HG03103 (cell line): ENCODE data around the gene CCDC180.
"Not testable (repeated sequence)": the region's sequence is repeated elsewhere in the genome, so short reads cannot be mapped to it uniquely, and the experiment has no call there.

Source experiments
- ATAC-seq: cut with Tn5 transposase; IDR thresholded peaks from one replicate; pipeline ENCODE4 v1.9.1; 2021; ENCODE audit warnings: low read depth; ENCODE audit not compliant: unreplicated experiment

Gene CCDC180

DNA sequence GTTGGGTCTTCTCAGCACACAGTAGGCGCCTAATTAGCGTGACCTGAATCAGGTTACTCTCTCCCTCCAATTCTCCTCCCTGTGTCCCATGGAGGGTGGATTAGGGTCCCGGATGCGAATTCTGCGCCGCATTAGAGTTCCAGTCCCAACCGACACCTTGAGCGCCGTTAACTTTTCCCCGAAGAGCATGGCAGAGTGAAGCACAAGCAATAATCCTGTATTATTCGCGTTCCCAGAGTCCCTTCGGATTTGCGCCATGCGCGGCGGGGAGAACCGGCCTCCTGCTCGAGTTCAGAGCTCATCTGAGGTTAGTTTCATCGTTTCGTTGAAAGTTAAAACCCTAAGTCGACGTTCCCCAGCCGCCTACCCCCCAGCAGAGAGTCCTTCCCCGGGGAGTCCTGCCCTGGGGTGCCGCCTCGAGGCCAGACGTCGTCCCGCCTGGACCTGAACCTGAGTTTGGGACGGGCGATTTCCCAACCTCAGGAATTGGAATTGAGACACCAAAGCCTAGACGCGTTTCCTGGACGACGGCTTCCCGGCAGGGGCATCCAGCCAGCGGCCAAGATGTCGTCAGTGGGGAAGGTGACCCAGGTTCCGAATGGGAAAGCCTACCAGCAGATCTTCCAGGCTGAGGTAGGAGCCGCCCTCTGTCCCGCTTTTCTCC lies at the start of gene CCDC180:
TSS of gene CCDC180 (plus strand) at position 160 of the 664 bp plus-strand sequence. CDS start at position 565, 405 bp downstream.
- ATAC-seq = no peak

DNA sequence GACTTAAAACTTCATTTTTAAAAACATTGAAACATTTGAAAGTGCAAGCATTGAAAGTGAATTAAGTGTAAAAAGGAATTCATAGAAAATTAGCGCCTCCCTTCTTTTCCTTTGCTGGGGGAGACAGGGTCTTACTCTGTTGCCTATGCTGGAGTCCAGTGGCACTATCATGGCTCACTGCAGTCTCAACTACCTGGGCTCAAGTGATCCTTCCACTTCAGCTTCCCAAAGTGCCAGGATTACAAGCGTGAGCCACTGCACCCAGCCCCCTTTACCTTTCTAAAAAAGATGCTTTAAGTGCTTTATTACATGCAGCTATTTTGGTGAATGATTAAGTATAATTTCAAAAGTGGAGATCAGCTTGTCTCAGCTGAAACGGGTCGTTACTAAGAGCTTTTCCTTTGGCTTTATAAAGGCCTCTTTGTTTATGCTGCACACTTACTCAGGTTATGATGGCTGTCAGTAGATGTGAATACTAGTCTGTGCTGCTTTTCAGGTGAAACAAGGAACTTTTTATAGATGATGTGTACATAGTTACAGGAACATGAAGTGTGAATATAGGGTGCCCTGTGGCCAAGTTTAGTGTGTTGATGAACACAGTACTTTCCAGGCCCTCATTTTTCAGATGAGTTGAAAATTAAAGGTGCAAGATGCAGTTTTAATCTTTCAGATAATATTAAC lies 47.5 kb upstream of the CCDC180 start:
- not testable (repeated sequence) for ATAC-seq

DNA sequence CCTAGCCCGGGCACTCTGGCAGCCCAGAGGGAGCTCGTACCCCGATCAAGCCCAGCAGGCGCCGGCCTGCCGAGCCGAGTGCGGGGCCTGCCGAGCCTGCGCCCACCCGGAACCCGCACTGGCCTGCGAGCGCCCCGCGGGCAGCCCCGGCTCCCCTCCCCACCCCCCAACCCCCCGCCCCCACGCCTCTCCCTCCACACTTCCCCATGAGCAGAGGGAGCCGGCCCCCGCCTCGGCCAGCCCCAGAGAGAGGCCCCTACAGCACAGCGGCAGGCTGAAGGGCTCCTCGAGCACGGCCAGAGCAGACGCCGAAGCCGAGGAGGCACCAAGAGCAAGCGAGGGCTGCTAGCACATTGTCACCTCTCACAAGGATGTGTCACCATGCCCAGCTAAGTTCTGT lies 36.2 kb upstream of the CCDC180 start:
- no peak for ATAC-seq

DNA sequence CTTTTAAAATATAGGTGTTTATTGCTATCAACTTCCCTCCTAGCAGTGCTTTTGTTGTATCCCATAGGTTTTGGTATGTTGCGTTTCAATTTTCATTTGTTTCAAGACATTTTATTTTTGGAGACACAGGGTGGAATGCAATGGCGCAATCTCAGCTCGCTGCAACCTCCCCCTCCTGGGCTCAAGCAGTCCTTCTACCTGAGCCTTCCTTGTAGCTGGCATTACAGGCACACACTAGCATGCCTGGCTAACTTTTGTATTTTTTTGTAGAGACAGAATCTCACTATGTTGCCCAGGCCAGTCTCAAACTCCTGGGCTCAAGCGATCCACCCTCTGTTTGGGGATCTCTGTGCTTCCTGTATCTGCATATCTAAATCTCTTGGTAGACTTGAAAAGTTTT lies 35.4 kb upstream of the CCDC180 start:
- no peak for ATAC-seq

DNA sequence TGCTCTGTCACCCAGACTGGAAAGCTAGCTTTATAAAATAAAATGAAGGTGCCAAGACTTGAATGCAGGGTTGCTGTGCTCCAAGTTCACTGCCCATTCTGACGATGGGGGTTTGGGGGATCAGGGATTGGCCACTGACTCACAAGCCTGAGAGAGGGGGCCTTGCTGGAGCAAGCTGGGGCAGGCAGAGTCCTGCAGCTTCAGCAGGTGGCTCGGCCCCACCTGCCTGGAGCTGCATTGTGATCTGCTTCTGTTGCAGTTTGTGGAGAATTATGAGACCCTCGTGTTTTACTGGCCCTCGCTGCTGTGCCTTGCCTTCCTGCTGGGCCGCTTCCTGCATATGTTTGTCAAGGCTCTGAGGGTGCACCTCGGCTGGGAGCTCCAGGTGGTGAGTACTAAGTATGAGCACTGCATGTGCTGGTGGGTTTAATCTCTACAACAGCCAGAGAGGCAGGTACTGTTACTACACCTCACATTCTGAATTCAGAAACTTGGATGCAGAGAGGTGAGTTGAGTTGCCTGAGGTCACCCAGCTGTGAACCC lies 31.1 kb upstream of the CCDC180 start:
- ATAC-seq = no peak

DNA sequence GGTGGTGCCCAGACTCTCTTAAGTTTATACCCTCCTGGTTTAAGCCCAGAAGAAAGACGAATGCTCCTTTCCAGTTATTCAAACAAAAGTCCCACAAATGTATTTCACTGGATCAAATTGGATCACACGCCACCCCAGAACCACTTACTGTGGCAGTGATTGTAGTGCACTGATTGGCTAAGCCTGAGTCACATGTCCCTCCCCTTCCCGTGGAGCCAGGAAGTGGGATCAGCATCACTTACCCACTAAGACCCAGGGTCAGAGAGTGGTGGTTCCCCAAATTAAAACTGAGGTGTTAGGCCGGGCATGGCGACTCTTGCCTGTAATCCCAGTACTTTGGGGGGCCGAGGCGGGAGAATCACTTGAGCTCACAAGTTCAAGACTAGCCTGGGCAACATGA lies 29.5 kb upstream of the CCDC180 start:
- ATAC-seq = no peak

DNA sequence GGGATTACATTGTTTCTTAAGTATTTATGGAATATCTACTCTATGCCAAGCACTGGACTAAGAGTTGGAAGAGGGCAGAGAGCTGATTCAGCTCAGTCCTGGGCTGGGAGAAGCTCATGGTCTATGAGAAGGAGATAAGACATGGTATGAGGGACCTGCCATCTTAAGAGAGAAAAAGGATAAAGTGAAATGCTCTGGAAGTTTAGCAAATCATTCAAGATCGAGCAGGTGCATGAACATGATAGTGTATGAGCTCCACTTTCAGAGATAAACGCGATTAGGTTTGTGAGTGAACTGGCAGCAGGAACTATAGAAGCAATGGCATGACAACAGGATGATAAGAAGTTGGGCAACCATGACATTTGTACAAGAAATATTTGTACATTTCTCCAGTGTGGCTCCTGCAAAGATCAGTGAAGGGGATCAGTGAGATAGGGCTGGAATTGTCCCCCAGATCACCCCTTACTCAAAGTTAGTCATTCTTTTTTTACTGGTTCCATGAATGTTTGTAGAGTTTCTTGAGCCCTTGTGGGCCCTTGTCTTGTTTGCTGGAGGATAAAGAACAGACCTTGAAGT lies 26.6 kb upstream of the CCDC180 start:
- ATAC-seq = no peak

DNA sequence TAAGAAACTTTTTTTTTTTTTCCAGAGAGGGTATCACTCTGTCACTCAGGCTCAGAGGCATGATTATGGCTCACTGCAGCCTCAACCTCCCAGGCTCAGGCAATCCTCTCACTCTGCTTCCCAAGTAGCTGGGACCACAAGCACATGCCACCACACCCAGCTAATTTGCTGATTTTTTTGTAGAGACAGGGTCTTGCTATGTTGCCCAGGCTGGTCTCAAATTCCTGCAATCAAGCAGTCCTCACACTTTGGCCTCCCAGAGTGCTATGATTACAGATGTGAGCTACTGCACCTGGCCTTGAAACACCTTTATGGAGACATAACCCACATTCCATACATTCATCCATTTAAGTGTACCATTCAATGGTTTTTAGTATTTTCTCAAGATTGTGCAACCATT lies 23.7 kb upstream of the CCDC180 start:
- no peak for ATAC-seq

DNA sequence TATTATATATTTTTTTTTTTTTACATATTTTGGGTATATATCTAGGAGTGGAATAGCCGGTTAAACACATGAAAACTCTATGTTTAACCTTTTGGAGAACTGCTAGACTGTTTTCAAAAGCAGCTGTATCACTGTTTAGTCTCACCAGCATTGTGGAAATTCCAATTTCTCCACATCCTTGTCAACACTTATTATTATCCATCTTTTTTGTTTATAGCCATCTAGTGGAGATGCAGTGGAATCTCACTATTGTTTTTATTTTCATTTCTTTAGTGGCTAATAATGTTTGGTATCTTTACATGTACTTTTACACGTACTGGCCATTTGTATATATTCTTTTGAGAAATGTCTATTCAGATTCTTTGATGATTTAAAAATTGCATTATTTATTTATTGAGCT lies 22.7 kb upstream of the CCDC180 start:
- no peak for ATAC-seq

DNA sequence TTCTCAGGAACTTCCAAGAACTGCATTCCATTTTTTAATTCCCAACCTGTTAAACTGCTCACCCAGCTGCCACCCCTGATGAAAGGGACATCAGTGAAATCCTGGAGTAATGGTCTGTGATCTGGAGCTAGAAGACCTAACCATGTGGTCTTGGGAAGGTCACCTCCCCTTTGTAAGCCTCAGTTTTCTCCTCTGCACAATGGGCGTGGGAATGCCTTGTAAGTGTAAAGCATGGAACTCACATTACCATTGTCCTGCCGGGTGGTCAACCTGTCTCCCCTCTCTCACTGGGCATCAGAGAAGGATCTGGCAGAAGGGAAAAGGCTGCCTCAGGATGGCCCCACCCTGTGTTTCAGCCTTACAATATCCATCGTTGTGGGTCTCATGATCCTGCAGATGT lies 15.3 kb upstream of the CCDC180 start:
- ATAC-seq = no peak

DNA sequence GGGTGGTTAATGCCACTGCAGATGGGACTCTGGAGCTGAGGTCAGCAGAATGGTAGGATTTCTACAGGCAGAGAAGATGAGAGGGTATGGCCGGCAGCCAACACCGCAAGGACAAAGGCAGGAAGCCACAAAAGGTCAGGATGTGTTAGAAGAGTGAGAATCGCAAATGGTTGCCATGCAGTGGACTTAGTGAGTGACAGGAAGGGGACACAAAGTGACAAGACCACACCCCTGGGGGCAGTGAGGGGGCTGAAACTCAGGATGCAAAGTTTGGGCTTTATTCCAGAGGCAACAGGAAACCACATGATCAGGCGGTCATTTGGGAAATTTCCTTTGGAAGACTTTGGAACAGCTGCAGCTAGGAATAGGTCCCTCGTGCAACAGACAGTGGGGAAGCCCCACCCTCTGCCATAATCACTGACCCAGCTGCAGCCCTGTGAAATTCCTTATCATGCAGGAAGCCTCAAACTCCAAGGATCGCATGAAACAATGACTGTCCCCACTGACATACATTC lies 14.2 kb upstream of the CCDC180 start:
- no peak for ATAC-seq

DNA sequence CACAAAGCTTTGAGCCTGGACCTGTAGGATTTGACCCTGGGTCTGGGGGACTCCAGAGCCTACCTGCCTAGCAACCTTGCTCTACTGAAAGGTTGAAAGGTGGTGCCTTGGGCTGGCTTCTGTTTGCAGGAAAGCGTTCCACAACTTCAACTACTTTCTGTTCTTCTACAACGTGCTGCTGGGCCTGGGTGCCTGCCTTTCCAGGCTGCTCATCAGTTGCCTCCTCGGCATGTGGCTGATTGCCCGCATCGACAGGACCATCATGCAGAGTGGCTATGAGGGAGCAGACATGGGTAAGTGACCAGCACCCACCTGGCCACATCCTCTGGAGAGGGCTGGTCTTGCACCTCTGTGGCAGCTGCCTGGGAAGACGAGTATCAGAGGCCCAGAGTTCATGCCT lies 13.6 kb upstream of the CCDC180 start:
- no peak for ATAC-seq

DNA sequence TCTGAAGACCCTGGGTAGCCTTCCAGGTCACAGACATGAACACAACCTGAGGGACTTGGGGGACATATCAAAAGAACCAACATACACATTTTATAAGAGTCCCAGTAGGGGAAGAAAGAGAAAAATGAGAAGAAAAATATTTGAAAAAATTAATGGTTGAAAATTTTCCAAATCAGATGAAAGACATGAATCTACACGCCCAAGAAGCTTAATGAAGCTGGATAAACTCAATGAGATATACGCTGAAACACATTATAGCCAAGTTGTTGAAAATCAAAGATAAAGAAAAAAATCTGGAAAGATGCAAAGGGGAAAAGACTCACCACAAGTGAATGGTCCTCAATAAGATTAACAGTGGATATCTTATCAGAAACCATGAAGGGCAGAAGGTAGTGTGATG lies 9.6 kb upstream of the CCDC180 start:
- no peak for ATAC-seq

DNA sequence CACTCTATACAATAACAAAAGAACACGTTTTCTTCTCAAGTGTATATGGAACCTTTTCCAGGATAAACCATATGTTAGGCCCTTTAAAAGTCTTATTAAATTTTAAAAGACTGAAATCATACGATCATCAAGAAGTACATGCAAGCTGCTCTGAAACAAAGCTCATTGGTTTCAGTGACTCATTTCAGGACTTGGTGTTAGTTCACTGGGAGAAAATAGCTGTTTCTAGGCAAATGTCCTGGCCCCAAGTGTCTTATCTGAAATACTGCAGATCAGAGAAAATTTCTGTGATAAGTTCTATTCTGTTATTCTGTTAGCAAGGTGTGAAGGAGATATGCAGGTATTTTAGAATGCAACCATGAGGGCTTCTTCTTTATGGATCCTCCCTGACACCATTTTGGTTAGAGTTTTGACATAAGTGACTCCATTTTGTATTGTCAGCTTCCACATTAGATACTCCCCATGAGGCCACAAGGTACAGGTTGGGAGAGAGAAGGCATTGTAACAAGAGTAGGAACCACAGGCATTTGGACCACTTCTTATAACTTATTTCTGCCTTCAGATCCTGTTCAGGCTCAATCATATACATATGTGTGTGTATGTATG lies 7.5 kb upstream of the CCDC180 start:
- ATAC-seq = peak; percentile 82

DNA sequence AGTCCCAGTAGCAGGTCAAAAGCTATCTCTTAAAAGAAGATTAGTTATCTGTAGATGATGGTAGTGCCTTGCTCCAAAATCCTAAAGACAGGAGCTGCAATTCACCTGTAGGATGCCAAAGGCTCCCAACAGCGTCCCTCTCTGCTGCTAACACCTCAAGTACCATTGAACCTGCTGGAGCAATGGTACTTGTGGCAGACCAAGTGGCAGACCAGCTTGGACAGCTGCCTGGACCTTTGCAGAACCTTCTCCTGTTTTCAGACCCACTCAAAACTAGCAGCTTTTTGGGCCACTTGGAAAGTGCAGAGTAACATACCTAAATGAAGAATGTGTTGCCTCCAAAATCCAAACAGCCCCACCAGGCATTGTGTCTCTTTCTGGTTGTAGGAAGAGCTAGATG lies 6.9 kb upstream of the CCDC180 start:
- ATAC-seq = no peak

DNA sequence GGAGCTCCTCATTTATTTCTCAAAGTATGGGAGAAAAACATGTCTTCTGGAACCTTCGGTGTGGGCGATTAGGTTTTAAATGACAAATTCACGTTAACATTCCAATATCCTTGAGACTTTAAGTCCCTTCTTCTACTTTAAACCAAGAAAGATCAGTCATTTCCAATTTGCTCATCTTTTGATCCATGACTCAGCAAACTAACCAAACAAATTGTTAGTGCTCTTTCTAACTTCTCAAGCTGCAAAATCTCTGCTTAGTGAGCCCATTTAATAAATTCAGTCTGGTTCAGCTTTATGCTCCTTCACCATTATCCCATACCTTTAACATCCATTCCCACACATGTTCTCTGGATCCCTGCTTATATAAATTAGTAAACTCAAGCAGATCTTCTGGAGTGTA lies 5.5 kb upstream of the CCDC180 start:
- no peak for ATAC-seq

DNA sequence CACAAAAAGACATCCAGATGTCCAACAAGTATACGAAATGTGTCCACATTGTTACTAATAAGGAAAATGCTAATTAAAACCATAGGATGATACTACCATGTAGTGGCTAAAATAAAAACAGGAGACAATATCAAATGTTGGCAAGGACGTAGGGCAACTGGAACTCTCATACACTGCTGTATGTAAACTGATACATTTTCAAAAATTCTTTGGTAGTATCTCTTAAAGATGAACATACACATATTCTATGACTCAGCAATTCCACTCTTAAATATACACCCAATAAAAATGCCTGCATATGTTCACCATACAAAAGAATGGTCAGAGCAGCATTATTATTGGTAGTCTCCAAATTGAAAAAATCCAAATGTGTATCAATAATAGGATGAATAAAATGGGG lies 2.9 kb upstream of the CCDC180 start:
- no peak for ATAC-seq

DNA sequence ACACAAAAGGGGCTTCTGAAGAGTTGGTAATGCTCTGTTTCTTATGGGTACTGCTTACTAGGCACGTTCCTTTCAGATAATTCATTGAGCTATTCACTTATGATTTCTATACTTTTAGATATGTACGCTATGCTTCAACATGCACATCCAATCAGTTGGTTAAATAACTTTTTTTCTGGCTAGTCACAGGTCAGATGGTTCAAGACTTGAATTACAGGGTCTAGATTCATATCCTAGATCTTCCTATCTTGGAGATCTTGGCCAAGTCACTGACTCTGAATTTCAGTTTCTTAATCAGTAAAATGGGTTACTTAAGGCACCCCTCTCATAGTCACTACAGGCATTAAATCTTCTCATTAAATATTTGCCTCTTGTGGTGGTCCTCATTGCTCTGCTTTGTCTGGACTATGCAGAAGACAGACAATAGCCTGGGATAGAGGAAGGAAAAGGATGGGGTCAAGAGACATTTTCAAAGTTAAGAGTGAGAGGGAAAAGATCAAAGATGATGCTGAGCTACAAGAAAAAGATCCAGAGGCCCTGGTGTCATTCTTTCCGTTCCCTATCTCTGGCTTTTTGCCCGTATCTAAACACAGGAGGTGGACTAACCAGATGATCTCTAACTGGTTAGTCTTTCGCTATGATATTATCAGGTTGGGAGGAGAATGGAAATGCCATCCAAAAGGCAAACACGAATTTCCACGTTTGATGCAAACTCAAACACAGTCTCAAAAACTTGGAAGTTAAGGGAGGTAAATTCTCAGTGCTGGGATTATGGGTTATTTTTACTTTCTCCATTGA lies 1.8 kb upstream of the CCDC180 start:
- no peak for ATAC-seq

DNA sequence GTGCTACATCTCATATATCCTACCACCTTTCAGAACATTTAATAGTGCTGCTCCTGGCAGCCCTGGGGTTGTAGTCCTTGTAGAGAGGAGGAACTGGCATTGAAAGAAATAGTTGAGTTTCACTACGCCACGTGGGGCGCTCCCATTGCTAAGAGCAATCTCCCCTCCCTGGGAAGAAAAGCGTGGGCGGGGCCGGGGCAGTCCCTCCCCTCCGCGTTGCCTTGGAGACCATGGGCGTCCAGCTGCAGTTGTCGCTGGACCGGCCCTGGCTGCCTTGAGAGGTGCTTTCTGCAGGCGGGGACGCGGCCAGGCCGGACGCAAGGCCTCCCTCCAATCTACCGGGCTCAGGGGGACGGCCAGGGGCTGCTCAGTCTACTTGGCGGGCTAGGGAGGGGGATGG lies 368 bp upstream of the CCDC180 start:
- no peak for ATAC-seq

DNA sequence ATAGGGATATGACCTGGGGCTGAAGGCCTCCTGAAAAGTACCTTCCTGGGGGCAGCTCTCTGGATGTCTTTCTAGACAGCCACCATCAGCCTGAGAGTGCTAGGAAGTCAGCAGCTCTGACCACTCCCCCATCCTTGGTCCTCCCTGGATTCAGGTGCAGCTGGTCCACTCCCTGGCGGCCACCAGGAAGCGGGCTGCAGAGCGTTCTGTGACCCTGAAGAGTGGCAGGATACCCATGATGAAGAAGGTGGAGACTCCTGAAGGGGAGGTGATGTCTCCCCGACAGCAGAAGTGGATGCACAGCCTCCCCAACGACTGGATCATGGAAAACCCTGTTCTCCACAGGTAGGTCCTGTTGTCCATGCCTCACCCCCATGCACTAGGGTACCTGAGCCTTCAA lies 1.8 kb downstream of the CCDC180 start:
- ATAC-seq = no peak
